SK-N-SH (cell line): ENCODE results near the gene RHBDD3. TPM values are rescaled to one million over a fixed set of nuclear protein-coding genes. Genes with fewer than 3 reads are reported as not detected.

Experiments used
- CTCF ChIA-PET: fragments of 300-600, 350-600 bp; formaldehyde crosslinking; extraction: SDS; loops from one replicate; lab custom pipeline; 2021; lab: Yijun Ruan, JAX
- POLR2A ChIA-PET: fragments of 350-600 bp; sonication (Branson Sonifier 250); formaldehyde crosslinking; extraction: SDS; loops from one replicate; lab custom pipeline; 2020; ENCODE audit warnings: antibody characterized with exemption, inconsistent platforms; lab: Yijun Ruan, JAX
- DNase-seq: peaks from one replicate; pipeline ENCODE4 v3.0.0; 2012
- H2AFZ ChIP-seq: fragments of 200-600 bp; sonication (generic); 2 replicates; pipeline ENCODE4 v1.8.1; 2016; ENCODE audit warnings: antibody characterized with exemption, mild to moderate bottlenecking, low read depth
- H3F3A ChIP-seq: fragments of 200-600 bp; sonication (generic); replicated peaks from 2 replicates; pipeline ENCODE3; 2016; ENCODE audit warnings: antibody characterized with exemption, mild to moderate bottlenecking; ENCODE audit not compliant: insufficient read depth
- H3K27ac ChIP-seq, 2 experiments: fragments of 200-500 bp in 1 of 2; fragments of 200-600 bp in 1 of 2; sonication (Bioruptor generic) in 1 of 2; sonication (generic), shearing (Covaris generic) in 1 of 2; 2 replicates each; pipeline versions ENCODE4 v1.5.1 to v1.6.1; 2014 to 2016; ENCODE audit warnings: low read depth in 2 of 2, inconsistent platforms in 1 of 2, low read length in 1 of 2, mild to moderate bottlenecking in 1 of 2, mixed read lengths in 1 of 2
- H3K27me3 ChIP-seq: fragments of 200-600 bp; sonication (generic), shearing (Covaris generic); 2 replicates; pipeline ENCODE4 v1.6.1; 2016; ENCODE audit warnings: mixed run types; ENCODE audit not compliant: insufficient read depth
- H3K36me3 ChIP-seq, 2 experiments: fragments of 200-500 bp in 1 of 2; fragments of 200-600 bp in 1 of 2; sonication (Bioruptor generic) in 1 of 2; sonication (generic) in 1 of 2; replicated peaks in 1 of 2; 2 replicates each; pipeline versions ENCODE3 to v1.5.1; 2014 to 2016; ENCODE audit warnings: low read length in 1 of 2, mild to moderate bottlenecking in 1 of 2; ENCODE audit not compliant: insufficient read depth in 2 of 2, control insufficient read depth in 1 of 2
- H3K4me1 ChIP-seq, 2 experiments: fragments of 200-500 bp in 1 of 2; fragments of 200-600 bp in 1 of 2; sonication (Bioruptor generic) in 1 of 2; sonication (generic), shearing (Covaris generic) in 1 of 2; 2 replicates each; pipeline versions ENCODE4 v1.5.1 to v1.6.1; 2014 to 2016; ENCODE audit warnings: low read depth in 1 of 2, low read length in 1 of 2, mixed run types in 1 of 2; ENCODE audit not compliant: insufficient read depth in 2 of 2, control insufficient read depth in 1 of 2
- H3K4me2 ChIP-seq: fragments of 200-600 bp; sonication (generic), shearing (Covaris generic); 2 replicates; pipeline ENCODE4 v1.6.1; 2017; ENCODE audit warnings: mixed run types
- H3K4me3 ChIP-seq, 2 experiments: fragments of 200-500 bp in 1 of 2; fragments of 200-600 bp in 1 of 2; sonication (Bioruptor generic) in 1 of 2; sonication (generic), shearing (Covaris generic) in 1 of 2; 2 replicates each; pipeline versions ENCODE4 v1.5.1 to v1.8.1; 2014 to 2016; ENCODE audit warnings: low read depth in 2 of 2, inconsistent platforms in 1 of 2, low read length in 1 of 2, mild to moderate bottlenecking in 1 of 2, mixed read lengths in 1 of 2, moderate library complexity in 1 of 2
- H3K79me2 ChIP-seq: fragments of 200-600 bp; sonication (generic); 2 replicates; pipeline ENCODE4 v1.8.1; 2017; ENCODE audit warnings: mild to moderate bottlenecking; ENCODE audit not compliant: insufficient read depth
- H3K9ac ChIP-seq: fragments of 200-600 bp; sonication (generic); 2 replicates; pipeline ENCODE4 v1.6.1; 2017; ENCODE audit warnings: mixed run types
- H3K9me2 ChIP-seq: fragments of 200-600 bp; sonication (generic); 2 replicates; pipeline ENCODE4 v1.6.1; 2017; ENCODE audit warnings: mixed run types
- H3K9me3 ChIP-seq: fragments of 200-600 bp; sonication (generic); 2 replicates; pipeline ENCODE4 v1.6.1; 2017; ENCODE audit warnings: mixed run types, mild to moderate bottlenecking, moderate library complexity
- H4K20me1 ChIP-seq: fragments of 200-600 bp; sonication (generic); 2 replicates; pipeline ENCODE4 v1.6.1; 2017; ENCODE audit warnings: mild to moderate bottlenecking, mixed run types; ENCODE audit not compliant: insufficient read depth
- CTCF ChIP-seq: fragments of 200-600 bp; sonication (generic); IDR thresholded peaks from 2 replicates; pipeline ENCODE4 v1.6.1; 2017; ENCODE audit warnings: antibody characterized with exemption, mild to moderate bottlenecking, moderate library complexity
- GATA2 ChIP-seq: sonication (generic); formaldehyde crosslinking; IDR thresholded peaks from 2 replicates; pipeline ENCODE4 v1.5.0; 2020; ENCODE audit warnings: mild to moderate bottlenecking, missing genetic modification reagents
- JUND ChIP-seq: IDR thresholded peaks from 2 replicates; pipeline ENCODE4 v1.4.0; 2012
- MAX ChIP-seq: IDR thresholded peaks from 2 replicates; pipeline ENCODE4 v1.4.0; 2012; ENCODE audit warnings: low read depth
- MXI1 ChIP-seq: IDR thresholded peaks from 2 replicates; pipeline ENCODE4 v1.6.1; 2012; ENCODE audit warnings: mild to moderate bottlenecking, low read depth, low read length, improper control_type of control experiment
- PBX3 ChIP-seq: IDR thresholded peaks from 2 replicates; pipeline ENCODE4; 2012
- POLR2AphosphoS5 ChIP-seq: IDR thresholded peaks from 2 replicates; pipeline ENCODE4 v1.6.1; 2012; ENCODE audit warnings: low read depth, low read length
- RAD21 ChIP-seq: IDR thresholded peaks from 2 replicates; pipeline ENCODE4 v1.6.1; 2012; ENCODE audit warnings: mild to moderate bottlenecking, low read length
- RCOR1 ChIP-seq: fragments of 150-350 bp; IDR thresholded peaks from 2 replicates; pipeline ENCODE4 v1.6.1; 2017; ENCODE audit warnings: antibody characterized with exemption, low read length
- REST ChIP-seq: IDR thresholded peaks from 2 replicates; pipeline ENCODE4 v1.6.1; 2012; ENCODE audit warnings: mild to moderate bottlenecking, low read depth, low read length, moderate library complexity
- RFX5 ChIP-seq: IDR thresholded peaks from 2 replicates; pipeline ENCODE4 v1.6.1; 2012; ENCODE audit warnings: mild to moderate bottlenecking, improper control_type of control experiment, low read length
- SMC3 ChIP-seq: IDR thresholded peaks from 2 replicates; pipeline ENCODE4 v1.6.1; 2012; ENCODE audit warnings: low read depth, low read length, improper control_type of control experiment
- TAF1 ChIP-seq: IDR thresholded peaks from 2 replicates; pipeline ENCODE4 v1.6.1; 2012; ENCODE audit warnings: low read depth, mild to moderate bottlenecking, low read length, moderate library complexity, borderline replicate concordance
- TCF12 ChIP-seq: IDR thresholded peaks from 2 replicates; pipeline ENCODE4 v1.4.0; 2012
- USF2 ChIP-seq: fragments of 150-350 bp; IDR thresholded peaks from 2 replicates; pipeline ENCODE4 v1.6.1; 2017; ENCODE audit warnings: antibody characterized with exemption, low read length, low read depth, borderline replicate concordance
- YY1 ChIP-seq: IDR thresholded peaks from 2 replicates; pipeline ENCODE4 v1.4.0; 2012; ENCODE audit warnings: low read depth, mild to moderate bottlenecking
- WGBS: methylation state at CpG from one replicate; pipeline ENCODE4 v1.1.6; 2017; ENCODE audit warnings: low lambda C conversion rate; 5-methylcytosine and 5-hydroxymethylcytosine counted together
- polyA plus RNA-seq, 3 experiments: library from polyadenylated mRNA; depleted of rRNA; stranded (reverse); fragments of >200 nt; gene quantifications; 2 replicates each; pipeline ENCODE4 v1.2.3, GENCODE V29; 2012

The RHBDD3 gene
- polyA plus RNA-seq, 1 of the 3 experiments (the other 2 are of a cell fraction) = 19.0 TPM

GRCh38 chr22:29256606-29257325 is 11.0 kb downstream of the RHBDD3 start:
- no peak overlapping the region for H3K4me3 ChIP-seq
- H3K27ac ChIP-seq = no peak overlapping the region
- WGBS = 96% methylated on average over 6 of the region's 8 CpGs
- no peak overlapping the region for H2AFZ ChIP-seq
- H3K27me3 ChIP-seq = no peaks in the 10 kb centered on the region
- H3K36me3 ChIP-seq = peaks cover 0 to 6% of the 10 kb centered on the region in 2 experiments
- H3K4me2 ChIP-seq = no peak overlapping the region
- no peaks in the 10 kb centered on the region for H3K9me3 ChIP-seq
- H3K79me2 ChIP-seq = no peaks in the 10 kb centered on the region
- H3K4me1 ChIP-seq = no peaks in the 10 kb centered on the region
- CTCF ChIA-PET = interaction anchor here (6.9 kb wide), 1 partner anchor 10 kb away, joined by 57 read pairs; no protein-coding TSS in a partner anchor
- no peaks in the 10 kb centered on the region for H3F3A ChIP-seq
- no peak for TF ChIP-seq GATA2 (CRISPR knock-in tag)
- no peak for TF ChIP-seq PBX3
- no peak for TF ChIP-seq YY1
- no peak for TF ChIP-seq RCOR1
- TF ChIP-seq POLR2AphosphoS5 = no peak
- no peak for TF ChIP-seq TCF12
- no peak for TF ChIP-seq MAX
- TF ChIP-seq MXI1 = no peak
- no peak for TF ChIP-seq USF2
- no peak for TF ChIP-seq RFX5
- TF ChIP-seq, all 33 proteins: peak for 0
- POLR2A ChIA-PET = no interaction called here
- no peaks in the 10 kb centered on the region for H3K9me2 ChIP-seq
- no peaks in the 10 kb centered on the region for H4K20me1 ChIP-seq
- no peak overlapping the region for H3K9ac ChIP-seq
- DNase-seq = peak; percentile 11

- Histone ChIP-seq H3K4me2 (no peak overlapping the region), H4K20me1 (no peaks in the 10 kb centered on the region), H3K9me3 (no peaks in the 10 kb centered on the region), H3K4me3 (no peak overlapping the region), H3K4me1 (no peaks in the 10 kb centered on the region), H3K9ac (no peak overlapping the region), H3K79me2 (no peaks in the 10 kb centered on the region), H3F3A (no peaks in the 10 kb centered on the region), H3K36me3 (peaks cover 0 to 6% of the 10 kb centered on the region in 2 experiments), H2AFZ (no peak overlapping the region), H3K9me2 (no peaks in the 10 kb centered on the region), H3K27ac (no peak overlapping the region), H3K27me3 (no peaks in the 10 kb centered on the region)
- CTCF ChIA-PET = interaction anchor here (0.8 to 6.9 kb wide), 2 partner anchors 9 to 33 kb away, joined by 3 to 57 read pairs; no protein-coding TSS in a partner anchor
- no peak for DNase-seq
- POLR2A ChIA-PET = interaction anchor here (0.6 kb wide), 1 partner anchor 346 kb away, joined by 4 read pairs; no protein-coding TSS in a partner anchor
- WGBS = no CpG with 5 or more reads among the region's 11 CpGs
- TF ChIP-seq RCOR1 = no peak
- TF ChIP-seq SMC3 = no peak
- TF ChIP-seq RFX5 = no peak
- TF ChIP-seq GATA2 (CRISPR knock-in tag) = no peak
- no peak for TF ChIP-seq JUND
- no peak for TF ChIP-seq TCF12
- no peak for TF ChIP-seq RAD21
- no peak for TF ChIP-seq TAF1
- no peak for TF ChIP-seq REST
- no peak for TF ChIP-seq MAX
- TF ChIP-seq CTCF = no peak
Observed at GRCh38 chr22:29255064-29255621, 12.6 kb downstream of the RHBDD3 start.
